Activated CD4-positive, alpha-beta T cell treated with anti-CD3 and anti-CD28 coated beads, Interleukin-2, amount 10 ng/mL, durations not matched to agents 7 days and 5 days (primary cell): ENCODE data around the gene FOXE3. TPM values are rescaled to one million over a fixed set of nuclear protein-coding genes. Genes with fewer than 3 reads are reported as not detected.

ENCODE experiments used
- total RNA-seq, 2 experiments: library from RNA; stranded (reverse); gene quantifications; one replicate each; pipeline ENCODE4 v1.2.3, GENCODE V29; 2021

Gene FOXE3
- total RNA-seq, 2 experiments from 2014 or later, result not detected

Other genes starting within 250 kb of the FOXE3 start
- not detected for gene PDZK1IP1, start 226.2 kb upstream of the FOXE3 start, total RNA-seq
- not detected for gene TAL1, start 184.1 kb upstream of the FOXE3 start, total RNA-seq
- gene STIL, start 102.1 kb upstream of the FOXE3 start, total RNA-seq, result 10 to 100 TPM; 44.0 to 51.3 TPM
- 100 to 1,000 TPM in 1 of 2 experiments, 10 to 100 TPM in 1; 90.8 to 108 TPM for gene CMPK1, start 82.5 kb upstream of the FOXE3 start, total RNA-seq
- gene FOXD2, start 21.8 kb downstream of the FOXE3 start, total RNA-seq, result under 1 TPM; 0.15 to 0.20 TPM